ENCODE results near the gene BNC2. TPM values are rescaled to one million over a fixed set of nuclear protein-coding genes. Genes with fewer than 3 reads are reported as not detected.

Gene BNC2
- total and polyA plus RNA-seq, 2 of the 4 experiments (the other 2 are of a cell fraction) = 15.5 to 45.2 TPM

DNA sequence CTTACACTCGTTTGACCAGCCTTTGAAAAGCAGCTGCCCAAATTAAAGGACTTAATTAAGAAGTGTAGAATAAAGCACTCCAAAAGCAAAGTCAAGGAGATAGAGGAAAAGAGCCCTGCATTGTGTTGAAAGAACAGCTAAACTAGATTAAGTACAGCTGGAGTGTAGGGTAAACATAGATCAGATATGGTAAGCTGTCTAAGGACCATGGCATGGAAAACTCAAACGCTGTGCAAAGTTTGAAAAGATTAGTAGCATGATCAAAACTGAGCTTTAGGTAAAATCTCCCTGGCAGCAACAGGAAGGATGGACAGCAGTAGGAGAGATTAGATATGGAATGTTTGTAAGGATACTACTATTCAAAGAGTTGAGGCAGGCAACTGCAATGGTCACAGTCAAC is 55.4 kb downstream of the BNC2 start:
- no peak overlapping the region for H3K18ac ChIP-seq (ENCODE audit: low read depth, low read length)
- H3K9ac ChIP-seq (ENCODE audit: low read depth, low read length) = no peak overlapping the region
- H3K56ac ChIP-seq (ENCODE audit: extremely low read depth, insufficient read depth, low read length) = no peak overlapping the region
- H2BK20ac ChIP-seq (ENCODE audit: low read depth, low read length) = no peak overlapping the region
- no peak overlapping the region for H3K4me3 ChIP-seq (ENCODE audit: insufficient read depth, low read depth, low read length)
- peaks cover 30 to 67% of the 10 kb centered on the region in 2 experiments for H3K79me1 ChIP-seq (ENCODE audit: low read depth in 1 of 2, low read length in 2 of 2)
- ChIA-PET POLR2A (ENCODE audit: unreplicated experiment) (interaction anchor here (0.9 kb wide), 1 partner anchor 110 kb away, joined by 3 read pairs; no protein-coding TSS in a partner anchor), CTCF (no interaction called here)
- no peak overlapping the region for H4K5ac ChIP-seq (ENCODE audit: low read depth, low read length)
- no peak overlapping the region for H2BK5ac ChIP-seq (ENCODE audit: low read depth, low read length, poor library complexity, severe bottlenecking)
- no peak overlapping the region for H3K4ac ChIP-seq (ENCODE audit: low read depth, low read length)
- H3K36me3 ChIP-seq (ENCODE audit: control insufficient read depth, insufficient read depth, low read length) = peaks cover 8% of the 10 kb centered on the region; the same call in 1 of the 2 replicates
- BruUV-seq (replicated peaks) = no TSS peak
- H4K91ac ChIP-seq (ENCODE audit: insufficient read depth, low read depth, low read length) = no peak overlapping the region
- TF ChIP-seq RAD21 (IDR thresholded peaks at IDR 0.05; ENCODE audit: low read length) = no peak
- no peak for TF ChIP-seq RCOR1 (IDR thresholded peaks at IDR 0.05; ENCODE audit: insufficient replicate concordance, low read length)
- no peak for TF ChIP-seq RFX5 (IDR thresholded peaks at IDR 0.05; ENCODE audit: low read depth, low read length)
- no peak for TF ChIP-seq BHLHE40 (IDR thresholded peaks at IDR 0.05; ENCODE audit: low read depth, low read length)
- no peak for TF ChIP-seq POLR2A (IDR thresholded peaks at IDR 0.05; ENCODE audit: low read depth, low read length)
- no peak for TF ChIP-seq MAFK (IDR thresholded peaks at IDR 0.05; ENCODE audit: low read depth, low read length)
- TF ChIP-seq, protein P1, sequence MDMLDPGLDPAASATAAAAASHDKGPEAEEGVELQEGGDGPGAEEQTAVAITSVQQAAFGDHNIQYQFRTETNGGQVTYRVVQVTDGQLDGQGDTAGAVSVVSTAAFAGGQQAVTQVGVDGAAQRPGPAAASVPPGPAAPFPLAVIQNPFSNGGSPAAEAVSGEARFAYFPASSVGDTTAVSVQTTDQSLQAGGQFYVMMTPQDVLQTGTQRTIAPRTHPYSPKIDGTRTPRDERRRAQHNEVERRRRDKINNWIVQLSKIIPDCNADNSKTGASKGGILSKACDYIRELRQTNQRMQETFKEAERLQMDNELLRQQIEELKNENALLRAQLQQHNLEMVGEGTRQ (IDR thresholded peaks at IDR 0.05; ENCODE audit: low read depth, low read length) = no peak
- no peak for TF ChIP-seq MAZ (IDR thresholded peaks at IDR 0.05; ENCODE audit: borderline replicate concordance, low read depth, low read length)
- no peak for TF ChIP-seq CHD1 (IDR thresholded peaks at IDR 0.05; ENCODE audit: low read depth, low read length)
- TF ChIP-seq FOS (IDR thresholded peaks at IDR 0.05; ENCODE audit: low read depth, low read length) = no peak
- TF ChIP-seq NFE2L2 (IDR thresholded peaks at IDR 0.05; ENCODE audit: low read depth, low read length) = no peak
- TF ChIP-seq SMC3 (IDR thresholded peaks at IDR 0.05; ENCODE audit: low read depth, low read length) = no peak
- no peak for TF ChIP-seq MXI1 (IDR thresholded peaks at IDR 0.05; ENCODE audit: borderline replicate concordance, low read depth, low read length)
- TF ChIP-seq, protein P2, sequence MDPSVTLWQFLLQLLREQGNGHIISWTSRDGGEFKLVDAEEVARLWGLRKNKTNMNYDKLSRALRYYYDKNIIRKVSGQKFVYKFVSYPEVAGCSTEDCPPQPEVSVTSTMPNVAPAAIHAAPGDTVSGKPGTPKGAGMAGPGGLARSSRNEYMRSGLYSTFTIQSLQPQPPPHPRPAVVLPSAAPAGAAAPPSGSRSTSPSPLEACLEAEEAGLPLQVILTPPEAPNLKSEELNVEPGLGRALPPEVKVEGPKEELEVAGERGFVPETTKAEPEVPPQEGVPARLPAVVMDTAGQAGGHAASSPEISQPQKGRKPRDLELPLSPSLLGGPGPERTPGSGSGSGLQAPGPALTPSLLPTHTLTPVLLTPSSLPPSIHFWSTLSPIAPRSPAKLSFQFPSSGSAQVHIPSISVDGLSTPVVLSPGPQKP (IDR thresholded peaks at IDR 0.05; ENCODE audit: borderline replicate concordance, low read depth, low read length) = no peak
- no peak for TF ChIP-seq CTCF (conservative IDR thresholded peaks at IDR 0.05; ENCODE audit: low read depth, low read length)
- TF ChIP-seq CEBPB (IDR thresholded peaks at IDR 0.05; ENCODE audit: low read depth, low read length) = no peak
- H2BK15ac ChIP-seq (ENCODE audit: low read depth, low read length) = no peak overlapping the region
- DNase-seq (no peak), ATAC-seq (ENCODE audit: low read depth) (no peak; the same call in 1 of the 2 replicates)
- H4K20me1 ChIP-seq (ENCODE audit: insufficient read depth, low read length) = peaks cover 8% of the 10 kb centered on the region; the same call in 1 of the 2 replicates
- no peak overlapping the region for H3K14ac ChIP-seq (replicated peaks; ENCODE audit: low read depth, low read length)
- no peak overlapping the region for H2AK9ac ChIP-seq (replicated peaks; ENCODE audit: low read depth, low read length, poor library complexity)
- peaks cover 6% of the 10 kb centered on the region; the same call in 1 of the 2 replicates for H3K4me1 ChIP-seq (ENCODE audit: control insufficient read depth, insufficient read depth, low read length)
- H3K23ac ChIP-seq (ENCODE audit: low read depth, low read length) = no peak overlapping the region
- no peak overlapping the region for H4K8ac ChIP-seq (ENCODE audit: low read depth in 2 of 2, low read length in 2 of 2)
- H2BK120ac ChIP-seq (ENCODE audit: low read depth, low read length) = no peak overlapping the region
- no peaks in the 10 kb centered on the region for H3K9me3 ChIP-seq (ENCODE audit: control insufficient read depth, insufficient read depth, low read length)
- no CpG with 5 or more reads among the region's 2 CpGs for WGBS, 2 experiments (ENCODE audit: extremely low coverage in 2 of 2, insufficient read length in 1 of 2)
- in situ Hi-C loops (cut with MboI; ENCODE audit: low sequenced_read_pairs) = no loop called here
- H2AFZ ChIP-seq (replicated peaks; ENCODE audit: low read length, poor library complexity) = no peak overlapping the region
- H3K27ac ChIP-seq (ENCODE audit: insufficient read depth, low read length) = no peak overlapping the region
- dilution Hi-C loops (cut with HindIII; ENCODE audit: low sequenced_read_pairs, unreplicated experiment) = no loop called here
- H2AK5ac ChIP-seq (ENCODE audit: low read depth, low read length) = no peak overlapping the region
- intact Hi-C loops (cut with micrococcal nuclease) = no loop called here
- H3K9me1 ChIP-seq (ENCODE audit: insufficient read depth, low read length) = peaks cover 8% of the 10 kb centered on the region
- H3K27me3 ChIP-seq (ENCODE audit: control insufficient read depth, insufficient read depth, low read length) = no peaks in the 10 kb centered on the region
- peak overlapping the region; percentile 17; the same call in 1 of the 2 replicates for H3K4me2 ChIP-seq (ENCODE audit: low read depth, low read length)
